Right cardiac atrium (tissue), 5 donors: Measurements from ENCODE around the gene P2RY2. TPM values are rescaled to one million over a fixed set of nuclear protein-coding genes. Genes with fewer than 3 reads are reported as not detected.
A peak's percentile ranks its signal among the peaks of the same experiment; 100 is the strongest.

Source experiments
- ATAC-seq, 2 donors: fragments of 200-7000 bp; cut with Tn5 transposase; one replicate each; pipeline versions ENCODE4 v1.8.0 to v1.9.1; 2020; ENCODE audit warnings: moderate library complexity in 2 of 2, mild to moderate bottlenecking in 1 of 2
- DNase-seq, 3 donors: peaks; one replicate each; pipeline ENCODE4 v3.0.0-alpha.2; 2020
- H3K27ac ChIP-seq: one replicate; pipeline ENCODE4 v1.5.1; 2013; ENCODE audit warnings: mild to moderate bottlenecking, low read length, control low read depth, moderate library complexity
- H3K27me3 ChIP-seq: one replicate; pipeline ENCODE4 v1.6.1; 2013; ENCODE audit not compliant: control insufficient read depth, insufficient read depth
- H3K4me1 ChIP-seq: one replicate; pipeline ENCODE4 v1.6.1; 2013; ENCODE audit warnings: low read length; ENCODE audit not compliant: control insufficient read depth, insufficient read depth
- H3K4me3 ChIP-seq: one replicate; pipeline ENCODE4 v1.5.1; 2013; ENCODE audit warnings: low read length, control low read depth
- H3K9me3 ChIP-seq: one replicate; pipeline ENCODE4 v1.6.1; 2013; ENCODE audit warnings: low read length; ENCODE audit not compliant: control insufficient read depth
- WGBS: extraction: QIAGEN DNeasy Blood & Tissue Kit; methylation state at CpG from one replicate; pipeline ENCODE4 v1.1.7; 2013; 5-methylcytosine and 5-hydroxymethylcytosine counted together
- intact Hi-C, 4 donors: fragments of 100-400 bp; cut with DNase I; formaldehyde crosslinking; loops; one replicate each; pipeline versions ENCODE4 v1.11.0 to v1.14.0; 2022 to 2023
- polyA plus RNA-seq: library from polyadenylated mRNA; stranded (reverse); fragments of 200-250 nt; gene quantifications from one replicate; pipeline ENCODE4 v1.2.3, GENCODE V29; 2013
- total RNA-seq, 4 donors: library from RNA; stranded (reverse); fragmentation: NEBNext Ultra II Directional; extraction: Animal tissue kit (Norgen Biotek cat#: 25700); gene quantifications; one replicate each; pipeline ENCODE4 v1.2.1, GENCODE V29; 2021
- donor health status: healthy with polysubstance abuse.
- donor health status: DM: no; HTN: yes; CAD: no.
- donor health status: DM: no; HTN: no; CAD: no.
- donor health status: DM: no; HTN: yes; CAD: no; lungs with severe emphysema.
- donor health status: DM: yes; HTN: yes; CAD: no.

The P2RY2 gene
- total and polyA plus RNA-seq, 5 donors: 5.4 to 15.1 (median 9.1) TPM

- peaks cover 7% of the 10 kb centered on the region for H3K4me1 ChIP-seq
- ATAC-seq (no peak), DNase-seq (no peak)
- 87% methylated on average over 1 of the region's 1 CpG for WGBS
- intact Hi-C loops: loop anchor here (2.0 to 10.0 kb wide), 6 partner anchors 53 to 463 kb away; no protein-coding TSS in a partner anchor
- H3K27ac ChIP-seq: no peak overlapping the region
- no peaks in the 10 kb centered on the region for H3K27me3 ChIP-seq
- no peak overlapping the region for H3K4me3 ChIP-seq
- no peaks in the 10 kb centered on the region for H3K9me3 ChIP-seq
These were observed 30.2 kb upstream of the P2RY2 start for GRCh38 chr11:73187854-73188253.

DNA sequence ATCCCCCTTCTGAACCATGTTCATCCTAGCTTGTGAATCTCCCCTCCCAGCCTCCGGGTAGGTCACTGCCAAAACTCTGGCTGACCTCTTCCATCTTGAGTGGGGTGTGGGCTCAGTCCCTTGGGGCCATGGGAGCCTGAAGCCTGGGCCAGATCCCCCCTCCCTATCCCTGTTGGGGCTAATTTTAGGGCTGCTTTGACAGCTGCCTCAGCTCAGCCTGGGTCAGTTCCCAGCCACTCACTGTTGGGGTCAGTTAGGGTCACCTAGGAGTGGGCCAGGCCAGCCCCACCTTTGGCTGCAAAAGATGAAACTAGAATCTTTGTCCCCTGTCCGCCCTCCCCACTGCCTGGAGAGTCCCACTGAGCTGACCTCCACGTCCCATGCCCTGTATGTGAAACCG lies 29.8 kb upstream of the P2RY2 start:
- peak; percentile 41 to 79 (median 64) for DNase-seq

DNA sequence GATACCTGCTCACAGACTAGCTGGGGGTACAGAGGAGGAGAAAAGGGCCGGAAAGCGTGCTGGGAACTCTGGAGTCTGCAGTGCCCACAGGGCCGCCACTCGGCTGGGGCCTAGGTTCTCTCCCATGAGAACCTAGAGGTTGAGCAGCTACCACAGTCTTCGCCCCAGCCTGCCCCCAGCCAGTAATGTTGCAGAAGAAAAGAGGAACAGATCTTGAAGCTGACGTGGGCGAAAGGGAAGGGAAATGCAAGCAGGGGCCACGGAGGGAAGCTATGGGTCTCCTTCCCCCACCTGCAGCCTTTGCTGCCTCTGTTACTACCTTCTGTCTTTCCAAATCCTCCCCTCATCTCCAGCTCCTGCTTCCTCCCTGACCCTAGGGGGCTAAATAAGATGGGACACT lies 28.8 kb upstream of the P2RY2 start:
- H3K4me1 ChIP-seq: peaks cover 7% of the 10 kb centered on the region
- ATAC-seq (no peak), DNase-seq (peak in 2 of 3 donors; percentile 69 to 71)
- H3K9me3 ChIP-seq: no peaks in the 10 kb centered on the region
- no peak overlapping the region for H3K4me3 ChIP-seq
- H3K27me3 ChIP-seq: no peaks in the 10 kb centered on the region
- intact Hi-C loops: loop anchor here (5.0 to 10.0 kb wide), 4 partner anchors 53 to 465 kb away; no protein-coding TSS in a partner anchor
- H3K27ac ChIP-seq: no peak overlapping the region
- 71% methylated on average over 8 of the region's 8 CpGs for WGBS

More for the DNA sequence above, 29.8 kb upstream of the P2RY2 start:
- H3K9me3 ChIP-seq: no peaks in the 10 kb centered on the region
- WGBS: 38% methylated on average over 4 of the region's 4 CpGs
- intact Hi-C loops: loop anchor here (5.0 to 10.0 kb wide), 4 partner anchors 54 to 464 kb away; no protein-coding TSS in a partner anchor
- H3K4me3 ChIP-seq: no peak overlapping the region
- no peaks in the 10 kb centered on the region for H3K27me3 ChIP-seq
- ATAC-seq: peak; percentile 48 to 55
- no peak overlapping the region for H3K27ac ChIP-seq
- peaks cover 7% of the 10 kb centered on the region for H3K4me1 ChIP-seq

GRCh38 chr11:73189723-73190556 lies 28.1 kb upstream of the P2RY2 start:
- Histone ChIP-seq H3K4me3 (no peak overlapping the region), H3K27me3 (no peaks in the 10 kb centered on the region), H3K9me3 (no peaks in the 10 kb centered on the region), H3K27ac (no peak overlapping the region), H3K4me1 (peaks cover 7% of the 10 kb centered on the region)
- DNase-seq (no peak), ATAC-seq (no peak)
- intact Hi-C loops: loop anchor here (5.0 to 10.0 kb wide), 4 partner anchors 52 to 465 kb away; no protein-coding TSS in a partner anchor
- 57% methylated on average over 5 of the region's 5 CpGs for WGBS

- WGBS: 96% methylated on average over 3 of the region's 3 CpGs
- intact Hi-C loops: no loop called here
- H3K27me3 ChIP-seq: no peaks in the 10 kb centered on the region
- ATAC-seq (no peak), DNase-seq (no peak)
- no peak overlapping the region for H3K4me3 ChIP-seq
- no peak overlapping the region for H3K27ac ChIP-seq
- H3K4me1 ChIP-seq: peaks cover 6% of the 10 kb centered on the region
- H3K9me3 ChIP-seq: no peaks in the 10 kb centered on the region
These were observed 27.6 kb upstream of the P2RY2 start for GRCh38 chr11:73190557-73190885.

DNA sequence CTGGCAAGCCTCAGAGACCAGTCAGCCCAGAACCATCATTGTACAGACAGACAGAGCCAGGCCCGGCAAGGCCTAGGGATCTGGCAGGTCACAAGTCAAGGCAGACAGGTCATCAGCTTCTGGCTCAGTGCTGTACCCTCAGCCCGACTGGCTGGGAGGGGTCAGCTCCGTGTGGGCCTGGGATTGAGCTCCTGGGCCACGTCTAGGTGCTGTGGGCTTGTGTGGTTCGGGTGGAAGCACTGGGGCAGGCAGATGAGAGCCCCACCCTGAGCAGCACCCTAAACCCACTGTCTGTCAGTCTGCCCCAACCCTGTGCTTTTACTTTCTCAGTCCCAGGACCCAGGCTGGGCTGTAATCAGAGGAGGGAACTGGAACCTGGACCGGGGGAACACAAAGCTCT lies 26.9 kb upstream of the P2RY2 start:
- no peak for ATAC-seq
- no peaks in the 10 kb centered on the region for H3K27me3 ChIP-seq
- DNase-seq: no peak
- no peaks in the 10 kb centered on the region for H3K9me3 ChIP-seq
- no peak overlapping the region for H3K27ac ChIP-seq
- no peak overlapping the region for H3K4me3 ChIP-seq
- 83% methylated on average over 6 of the region's 6 CpGs for WGBS
- peaks cover 5% of the 10 kb centered on the region for H3K4me1 ChIP-seq
- intact Hi-C loops: no loop called here

GRCh38 chr11:73192272-73192671 lies 25.8 kb upstream of the P2RY2 start:
- WGBS: 94% methylated on average over 1 of the region's 1 CpG
- no peaks in the 10 kb centered on the region for H3K9me3 ChIP-seq
- H3K4me1 ChIP-seq: peaks cover 5% of the 10 kb centered on the region
- H3K27ac ChIP-seq: no peak overlapping the region
- ATAC-seq (no peak), DNase-seq (no peak)
- no peaks in the 10 kb centered on the region for H3K27me3 ChIP-seq
- intact Hi-C loops: no loop called here
- no peak overlapping the region for H3K4me3 ChIP-seq

DNA sequence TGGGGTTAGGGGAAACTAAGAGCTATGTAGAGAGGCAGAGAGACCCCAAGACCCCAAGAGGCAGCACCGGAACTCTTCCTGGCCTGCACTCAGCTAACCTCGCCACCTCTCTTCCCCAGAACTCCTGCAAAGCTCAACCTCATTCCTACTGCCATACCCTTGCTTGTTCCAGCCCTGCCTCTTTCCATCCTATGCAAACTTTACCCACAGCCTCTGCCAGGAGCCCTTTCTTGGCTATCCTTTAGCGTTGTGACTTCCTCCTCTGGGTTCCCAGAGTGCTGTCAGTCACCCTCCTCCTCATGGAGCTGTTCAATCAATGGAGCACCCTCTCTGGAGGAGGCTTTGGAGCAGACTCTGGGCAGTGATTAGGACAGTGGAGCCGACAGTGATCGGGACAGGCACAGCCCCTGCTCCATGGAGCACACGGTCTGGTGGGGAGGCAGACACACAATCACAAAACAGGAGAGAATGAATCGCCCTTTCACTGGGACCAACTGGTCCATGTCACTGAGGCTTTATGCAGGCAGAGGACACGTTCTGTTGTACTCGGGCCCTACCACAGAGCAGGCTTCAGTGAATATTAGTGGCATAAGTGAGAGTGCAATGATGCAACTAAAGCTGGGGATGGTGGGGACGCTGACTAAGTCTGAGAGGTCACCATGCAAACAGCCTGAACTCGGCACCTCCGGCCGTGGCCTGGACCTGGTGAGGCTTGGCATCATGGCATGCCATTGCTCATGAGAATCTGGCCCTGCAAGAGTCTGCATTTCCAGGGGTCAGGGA lies 24.6 kb upstream of the P2RY2 start:
- H3K9me3 ChIP-seq: no peaks in the 10 kb centered on the region
- no peak overlapping the region for H3K4me3 ChIP-seq
- WGBS: 85% methylated on average over 13 of the region's 13 CpGs
- no peak for DNase-seq
- intact Hi-C loops: no loop called here
- no peak overlapping the region for H3K27ac ChIP-seq
- no peak for ATAC-seq
- no peaks in the 10 kb centered on the region for H3K27me3 ChIP-seq
- no peaks in the 10 kb centered on the region for H3K4me1 ChIP-seq

- ATAC-seq (no peak), DNase-seq (no peak)
- H3K9me3 ChIP-seq: no peaks in the 10 kb centered on the region
- H3K27me3 ChIP-seq: no peaks in the 10 kb centered on the region
- H3K4me3 ChIP-seq: no peak overlapping the region
- no peak overlapping the region for H3K27ac ChIP-seq
- intact Hi-C loops: no loop called here
- peaks cover 4% of the 10 kb centered on the region for H3K4me1 ChIP-seq
- WGBS: 92% methylated on average over 3 of the region's 3 CpGs
These were observed 24.0 kb upstream of the P2RY2 start for GRCh38 chr11:73194034-73194507.

- ATAC-seq (peak; percentile 15 to 38), DNase-seq (peak in 1 of 3 donors; percentile 31)
- H3K4me3 ChIP-seq: no peak overlapping the region
- H3K9me3 ChIP-seq: no peaks in the 10 kb centered on the region
- peaks cover 4% of the 10 kb centered on the region for H3K4me1 ChIP-seq
- 81% methylated on average over 8 of the region's 8 CpGs for WGBS
- intact Hi-C loops: no loop called here
- no peak overlapping the region for H3K27ac ChIP-seq
- no peaks in the 10 kb centered on the region for H3K27me3 ChIP-seq
These were observed 23.5 kb upstream of the P2RY2 start for GRCh38 chr11:73194593-73194992.
